WTC11 (cell line): Measurements from ENCODE around the gene ERBB4.

Experiments
- ATF1 ChIP-seq: sonication (generic); formaldehyde crosslinking; IDR thresholded peaks from 2 replicates; pipeline ENCODE4 v1.8.1; 2023; ENCODE audit warnings: mild to moderate bottlenecking, moderate library complexity, missing genetic modification reagents
- ELF4 ChIP-seq: sonication (generic); formaldehyde crosslinking; IDR thresholded peaks from 2 replicates; pipeline ENCODE4 v1.8.1; 2022; ENCODE audit warnings: low read depth, mild to moderate bottlenecking, moderate library complexity, missing genetic modification reagents
- ESRRA ChIP-seq: sonication (generic); formaldehyde crosslinking; IDR thresholded peaks from 2 replicates; pipeline ENCODE4 v1.8.1; 2022; ENCODE audit warnings: mild to moderate bottlenecking, missing genetic modification reagents, borderline replicate concordance
- JUN ChIP-seq: sonication (generic); formaldehyde crosslinking; IDR thresholded peaks from 2 replicates; pipeline ENCODE4 v1.8.0; 2023; ENCODE audit warnings: mild to moderate bottlenecking, missing genetic modification reagents
- NFYB ChIP-seq: sonication (generic); formaldehyde crosslinking; conservative IDR thresholded peaks from 2 replicates; pipeline ENCODE4 v1.8.0; 2022; ENCODE audit warnings: low read depth, missing genetic modification reagents
- TF ChIP-seq, protein P1 (sequence below): sonication (generic); formaldehyde crosslinking; IDR thresholded peaks from 2 replicates; pipeline ENCODE4 v1.8.0; 2023; ENCODE audit warnings: missing genetic modification reagents
- TF ChIP-seq, protein P2 (sequence below): sonication (generic); formaldehyde crosslinking; IDR thresholded peaks from 2 replicates; pipeline ENCODE4 v1.8.0; 2022; ENCODE audit warnings: missing genetic modification reagents
- TF ChIP-seq, protein P3 (sequence below): fragments of 200-600 bp; IDR thresholded peaks from 2 replicates; pipeline ENCODE4 v1.8.0; 2022; ENCODE audit warnings: antibody characterized with exemption
- TF ChIP-seq, protein P4 (sequence below): sonication (generic); formaldehyde crosslinking; IDR thresholded peaks from 2 replicates; pipeline ENCODE4 v1.8.1; 2023; ENCODE audit warnings: mild to moderate bottlenecking, missing genetic modification reagents, moderate library complexity
- TF ChIP-seq, protein P5 (sequence below): sonication (generic); formaldehyde crosslinking; IDR thresholded peaks from 2 replicates; pipeline ENCODE4 v1.8.1; 2022; ENCODE audit warnings: low read depth, missing genetic modification reagents, borderline replicate concordance
- TF ChIP-seq, protein P6 (sequence below): sonication (generic); formaldehyde crosslinking; IDR thresholded peaks from 2 replicates; pipeline ENCODE4 v1.8.1; 2022; ENCODE audit warnings: missing genetic modification reagents, borderline replicate concordance

DNA sequence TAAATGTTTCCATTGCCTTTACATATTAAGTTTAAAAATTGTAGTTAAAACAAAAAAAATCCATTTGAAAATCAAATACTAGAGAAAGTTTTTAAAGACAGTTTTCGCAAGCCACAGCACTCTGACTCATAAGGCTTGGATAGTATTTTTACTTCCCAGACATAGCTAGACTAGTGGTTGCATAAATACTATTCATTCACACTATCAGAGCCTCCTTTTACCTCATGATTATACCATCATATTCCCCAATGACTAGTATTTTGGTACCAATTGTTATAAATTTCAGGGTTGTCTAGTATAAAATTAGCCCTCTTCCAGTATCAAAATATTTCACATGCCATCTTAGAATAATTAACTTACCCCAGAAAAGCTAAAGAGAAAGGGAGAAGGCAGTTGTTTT is 393.5 kb downstream of the ERBB4 start:
- TF ChIP-seq, protein P1, sequence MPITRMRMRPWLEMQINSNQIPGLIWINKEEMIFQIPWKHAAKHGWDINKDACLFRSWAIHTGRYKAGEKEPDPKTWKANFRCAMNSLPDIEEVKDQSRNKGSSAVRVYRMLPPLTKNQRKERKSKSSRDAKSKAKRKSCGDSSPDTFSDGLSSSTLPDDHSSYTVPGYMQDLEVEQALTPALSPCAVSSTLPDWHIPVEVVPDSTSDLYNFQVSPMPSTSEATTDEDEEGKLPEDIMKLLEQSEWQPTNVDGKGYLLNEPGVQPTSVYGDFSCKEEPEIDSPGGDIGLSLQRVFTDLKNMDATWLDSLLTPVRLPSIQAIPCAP (CRISPR knock-in tag), result no peak
- TF ChIP-seq, protein P2, sequence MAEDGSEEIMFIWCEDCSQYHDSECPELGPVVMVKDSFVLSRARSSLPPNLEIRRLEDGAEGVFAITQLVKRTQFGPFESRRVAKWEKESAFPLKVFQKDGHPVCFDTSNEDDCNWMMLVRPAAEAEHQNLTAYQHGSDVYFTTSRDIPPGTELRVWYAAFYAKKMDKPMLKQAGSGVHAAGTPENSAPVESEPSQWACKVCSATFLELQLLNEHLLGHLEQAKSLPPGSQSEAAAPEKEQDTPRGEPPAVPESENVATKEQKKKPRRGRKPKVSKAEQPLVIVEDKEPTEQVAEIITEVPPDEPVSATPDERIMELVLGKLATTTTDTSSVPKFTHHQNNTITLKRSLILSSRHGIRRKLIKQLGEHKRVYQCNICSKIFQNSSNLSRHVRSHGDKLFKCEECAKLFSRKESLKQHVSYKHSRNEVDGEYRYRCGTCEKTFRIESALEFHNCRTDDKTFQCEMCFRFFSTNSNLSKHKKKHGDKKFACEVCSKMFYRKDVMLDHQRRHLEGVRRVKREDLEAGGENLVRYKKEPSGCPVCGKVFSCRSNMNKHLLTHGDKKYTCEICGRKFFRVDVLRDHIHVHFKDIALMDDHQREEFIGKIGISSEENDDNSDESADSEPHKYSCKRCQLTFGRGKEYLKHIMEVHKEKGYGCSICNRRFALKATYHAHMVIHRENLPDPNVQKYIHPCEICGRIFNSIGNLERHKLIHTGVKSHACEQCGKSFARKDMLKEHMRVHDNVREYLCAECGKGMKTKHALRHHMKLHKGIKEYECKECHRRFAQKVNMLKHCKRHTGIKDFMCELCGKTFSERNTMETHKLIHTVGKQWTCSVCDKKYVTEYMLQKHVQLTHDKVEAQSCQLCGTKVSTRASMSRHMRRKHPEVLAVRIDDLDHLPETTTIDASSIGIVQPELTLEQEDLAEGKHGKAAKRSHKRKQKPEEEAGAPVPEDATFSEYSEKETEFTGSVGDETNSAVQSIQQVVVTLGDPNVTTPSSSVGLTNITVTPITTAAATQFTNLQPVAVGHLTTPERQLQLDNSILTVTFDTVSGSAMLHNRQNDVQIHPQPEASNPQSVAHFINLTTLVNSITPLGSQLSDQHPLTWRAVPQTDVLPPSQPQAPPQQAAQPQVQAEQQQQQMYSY (CRISPR knock-in tag), result no peak
- TF ChIP-seq, protein P3, sequence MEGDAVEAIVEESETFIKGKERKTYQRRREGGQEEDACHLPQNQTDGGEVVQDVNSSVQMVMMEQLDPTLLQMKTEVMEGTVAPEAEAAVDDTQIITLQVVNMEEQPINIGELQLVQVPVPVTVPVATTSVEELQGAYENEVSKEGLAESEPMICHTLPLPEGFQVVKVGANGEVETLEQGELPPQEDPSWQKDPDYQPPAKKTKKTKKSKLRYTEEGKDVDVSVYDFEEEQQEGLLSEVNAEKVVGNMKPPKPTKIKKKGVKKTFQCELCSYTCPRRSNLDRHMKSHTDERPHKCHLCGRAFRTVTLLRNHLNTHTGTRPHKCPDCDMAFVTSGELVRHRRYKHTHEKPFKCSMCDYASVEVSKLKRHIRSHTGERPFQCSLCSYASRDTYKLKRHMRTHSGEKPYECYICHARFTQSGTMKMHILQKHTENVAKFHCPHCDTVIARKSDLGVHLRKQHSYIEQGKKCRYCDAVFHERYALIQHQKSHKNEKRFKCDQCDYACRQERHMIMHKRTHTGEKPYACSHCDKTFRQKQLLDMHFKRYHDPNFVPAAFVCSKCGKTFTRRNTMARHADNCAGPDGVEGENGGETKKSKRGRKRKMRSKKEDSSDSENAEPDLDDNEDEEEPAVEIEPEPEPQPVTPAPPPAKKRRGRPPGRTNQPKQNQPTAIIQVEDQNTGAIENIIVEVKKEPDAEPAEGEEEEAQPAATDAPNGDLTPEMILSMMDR, result no peak
- TF ChIP-seq NFYB (CRISPR knock-in tag), result no peak
- no peak for TF ChIP-seq JUN (CRISPR knock-in tag)
- TF ChIP-seq ATF1 (CRISPR knock-in tag), result no peak
- TF ChIP-seq ESRRA (CRISPR knock-in tag), result no peak
- TF ChIP-seq, protein P4, sequence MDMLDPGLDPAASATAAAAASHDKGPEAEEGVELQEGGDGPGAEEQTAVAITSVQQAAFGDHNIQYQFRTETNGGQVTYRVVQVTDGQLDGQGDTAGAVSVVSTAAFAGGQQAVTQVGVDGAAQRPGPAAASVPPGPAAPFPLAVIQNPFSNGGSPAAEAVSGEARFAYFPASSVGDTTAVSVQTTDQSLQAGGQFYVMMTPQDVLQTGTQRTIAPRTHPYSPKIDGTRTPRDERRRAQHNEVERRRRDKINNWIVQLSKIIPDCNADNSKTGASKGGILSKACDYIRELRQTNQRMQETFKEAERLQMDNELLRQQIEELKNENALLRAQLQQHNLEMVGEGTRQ, result no peak
- no peak for TF ChIP-seq ELF4 (CRISPR knock-in tag)
- TF ChIP-seq, protein P5, sequence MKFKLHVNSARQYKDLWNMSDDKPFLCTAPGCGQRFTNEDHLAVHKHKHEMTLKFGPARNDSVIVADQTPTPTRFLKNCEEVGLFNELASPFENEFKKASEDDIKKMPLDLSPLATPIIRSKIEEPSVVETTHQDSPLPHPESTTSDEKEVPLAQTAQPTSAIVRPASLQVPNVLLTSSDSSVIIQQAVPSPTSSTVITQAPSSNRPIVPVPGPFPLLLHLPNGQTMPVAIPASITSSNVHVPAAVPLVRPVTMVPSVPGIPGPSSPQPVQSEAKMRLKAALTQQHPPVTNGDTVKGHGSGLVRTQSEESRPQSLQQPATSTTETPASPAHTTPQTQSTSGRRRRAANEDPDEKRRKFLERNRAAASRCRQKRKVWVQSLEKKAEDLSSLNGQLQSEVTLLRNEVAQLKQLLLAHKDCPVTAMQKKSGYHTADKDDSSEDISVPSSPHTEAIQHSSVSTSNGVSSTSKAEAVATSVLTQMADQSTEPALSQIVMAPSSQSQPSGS, result no peak
- TF ChIP-seq, protein P6, sequence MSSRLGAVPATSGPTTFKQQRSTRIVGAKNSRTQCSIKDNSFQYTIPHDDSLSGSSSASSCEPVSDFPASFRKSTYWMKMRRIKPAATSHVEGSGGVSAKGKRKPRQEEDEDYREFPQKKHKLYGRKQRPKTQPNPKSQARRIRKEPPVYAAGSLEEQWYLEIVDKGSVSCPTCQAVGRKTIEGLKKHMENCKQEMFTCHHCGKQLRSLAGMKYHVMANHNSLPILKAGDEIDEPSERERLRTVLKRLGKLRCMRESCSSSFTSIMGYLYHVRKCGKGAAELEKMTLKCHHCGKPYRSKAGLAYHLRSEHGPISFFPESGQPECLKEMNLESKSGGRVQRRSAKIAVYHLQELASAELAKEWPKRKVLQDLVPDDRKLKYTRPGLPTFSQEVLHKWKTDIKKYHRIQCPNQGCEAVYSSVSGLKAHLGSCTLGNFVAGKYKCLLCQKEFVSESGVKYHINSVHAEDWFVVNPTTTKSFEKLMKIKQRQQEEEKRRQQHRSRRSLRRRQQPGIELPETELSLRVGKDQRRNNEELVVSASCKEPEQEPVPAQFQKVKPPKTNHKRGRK (CRISPR knock-in tag), result no peak
